Endometrium (tissue), 2 donors: ENCODE data around the gene SLC16A8.
"Not testable (repeated sequence)": the region's sequence is repeated elsewhere in the genome, so short reads cannot be mapped to it uniquely, and the experiment has no call there.

Experiments used
- FAIRE-seq: peaks from 2 replicates; lab custom pipeline; 2012; peaks lifted over from hg19 to GRCh38; lab: Jason Lieb, UNC
- donor health status: control.
- donor health status: control.

The SLC16A8 gene

GRCh38 chr22:38043151-38044039, 40.6 kb downstream of the SLC16A8 start:
- FAIRE-seq: no peak

- FAIRE-seq: no peak
These were observed 41.5 kb downstream of the SLC16A8 start for GRCh38 chr22:38042488-38042790.

- FAIRE-seq: no peak
These were observed 42.1 kb downstream of the SLC16A8 start for GRCh38 chr22:38041760-38042487.

GRCh38 chr22:38040953-38041759, 42.8 kb downstream of the SLC16A8 start:
- no peak for FAIRE-seq

GRCh38 chr22:38038890-38039812, 44.8 kb downstream of the SLC16A8 start:
- no peak for FAIRE-seq

GRCh38 chr22:38038426-38038825, 45.6 kb downstream of the SLC16A8 start:
- no peak for FAIRE-seq

GRCh38 chr22:38037367-38038150, 46.4 kb downstream of the SLC16A8 start:
- FAIRE-seq: not testable (repeated sequence)

GRCh38 chr22:38036392-38037062, 47.5 kb downstream of the SLC16A8 start:
- FAIRE-seq: no peak

- no peak for FAIRE-seq
These were observed 48.5 kb downstream of the SLC16A8 start for GRCh38 chr22:38035530-38035885.

- no peak for FAIRE-seq
These were observed 49.0 kb downstream of the SLC16A8 start for GRCh38 chr22:38034884-38035529.

GRCh38 chr22:38034278-38034882, 49.6 kb downstream of the SLC16A8 start:
- no peak for FAIRE-seq

GRCh38 chr22:38033522-38034277, 50.3 kb downstream of the SLC16A8 start:
- no peak for FAIRE-seq

- peak; percentile 59 for FAIRE-seq
These were observed 51.1 kb downstream of the SLC16A8 start for GRCh38 chr22:38032681-38033521.

GRCh38 chr22:38031491-38031890, 52.5 kb downstream of the SLC16A8 start:
- FAIRE-seq: no peak

GRCh38 chr22:38030311-38031133, 53.5 kb downstream of the SLC16A8 start:
- no peak for FAIRE-seq

- no peak for FAIRE-seq
These were observed 54.1 kb downstream of the SLC16A8 start for GRCh38 chr22:38029901-38030300.

- no peak for FAIRE-seq
These were observed 54.6 kb downstream of the SLC16A8 start for GRCh38 chr22:38029370-38029769.
